NCI-H345 (cell line): ENCODE data around the gene NECAB3.

ENCODE experiments used
- DNase-seq: peaks from one replicate; lab custom pipeline; 2025; lab: John Stamatoyannopoulos, UW

The NECAB3 gene

GRCh38 chr20:33676652-33677645 is 2.7 kb upstream of the NECAB3 start:
- DNase-seq: no peak

GRCh38 chr20:33676121-33676520 is 1.9 kb upstream of the NECAB3 start:
- no peak for DNase-seq

- DNase-seq: no peak
Measured at GRCh38 chr20:33675136-33675959, 1.1 kb upstream of the NECAB3 start.

DNA sequence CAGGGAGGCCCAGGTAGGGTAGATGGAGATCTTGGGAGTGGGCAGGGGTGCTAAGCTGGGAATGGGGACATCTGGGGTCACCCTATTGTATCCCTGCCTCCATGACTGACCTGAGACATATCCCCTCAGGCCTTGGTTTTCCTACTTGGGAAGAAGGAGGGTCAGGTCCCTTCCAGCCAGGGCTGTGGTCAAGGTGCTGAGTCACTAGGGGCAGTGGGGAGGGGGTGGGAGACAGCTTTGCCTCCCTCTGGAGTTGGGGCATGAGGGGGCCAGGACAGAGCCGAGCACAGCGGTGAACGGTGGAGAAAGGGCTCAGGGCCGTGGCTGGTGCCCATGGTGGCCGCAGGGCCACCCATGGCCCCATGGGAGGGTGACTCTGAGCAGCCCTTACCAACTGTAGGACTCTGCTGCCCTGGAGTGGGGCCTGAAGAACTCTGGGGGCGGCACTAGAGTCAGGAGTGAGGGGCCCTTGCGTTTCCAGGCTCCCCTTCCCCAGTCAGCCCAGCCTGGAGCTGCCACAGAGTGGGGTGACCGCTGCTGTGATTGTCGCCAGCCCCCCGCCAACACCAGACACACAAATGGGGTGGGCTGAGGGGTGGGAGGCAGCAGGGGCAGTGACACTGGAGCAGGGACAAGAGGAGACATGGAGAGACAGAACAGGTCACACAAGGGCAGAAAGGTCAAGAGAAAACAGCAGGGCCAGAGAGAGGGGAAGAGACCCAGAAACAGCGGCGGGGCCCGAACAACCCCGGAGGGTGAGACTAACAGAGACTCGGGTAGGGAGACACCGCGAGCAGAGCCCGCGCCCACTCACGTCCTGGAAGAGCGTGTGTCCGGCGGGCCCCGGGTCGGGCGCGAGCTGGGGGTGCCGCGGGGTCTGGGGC is 576 bp downstream of the NECAB3 start:
- DNase-seq: no peak

DNA sequence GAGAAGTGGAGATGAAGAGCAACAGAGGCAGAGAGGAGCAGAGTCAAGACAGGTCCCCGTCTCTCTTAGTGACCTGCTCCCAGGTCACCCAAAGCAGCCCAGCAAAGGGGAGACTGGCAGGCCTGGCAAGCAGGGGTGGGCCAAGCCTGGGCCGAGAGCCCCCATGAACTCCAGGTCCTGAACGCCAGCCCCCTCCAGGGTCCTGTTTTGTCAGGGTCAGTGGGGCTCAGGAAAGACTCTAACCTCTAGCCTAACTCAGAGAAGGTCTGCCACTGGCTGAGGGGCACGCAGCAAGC is 1.2 kb downstream of the NECAB3 start:
- DNase-seq: no peak

DNA sequence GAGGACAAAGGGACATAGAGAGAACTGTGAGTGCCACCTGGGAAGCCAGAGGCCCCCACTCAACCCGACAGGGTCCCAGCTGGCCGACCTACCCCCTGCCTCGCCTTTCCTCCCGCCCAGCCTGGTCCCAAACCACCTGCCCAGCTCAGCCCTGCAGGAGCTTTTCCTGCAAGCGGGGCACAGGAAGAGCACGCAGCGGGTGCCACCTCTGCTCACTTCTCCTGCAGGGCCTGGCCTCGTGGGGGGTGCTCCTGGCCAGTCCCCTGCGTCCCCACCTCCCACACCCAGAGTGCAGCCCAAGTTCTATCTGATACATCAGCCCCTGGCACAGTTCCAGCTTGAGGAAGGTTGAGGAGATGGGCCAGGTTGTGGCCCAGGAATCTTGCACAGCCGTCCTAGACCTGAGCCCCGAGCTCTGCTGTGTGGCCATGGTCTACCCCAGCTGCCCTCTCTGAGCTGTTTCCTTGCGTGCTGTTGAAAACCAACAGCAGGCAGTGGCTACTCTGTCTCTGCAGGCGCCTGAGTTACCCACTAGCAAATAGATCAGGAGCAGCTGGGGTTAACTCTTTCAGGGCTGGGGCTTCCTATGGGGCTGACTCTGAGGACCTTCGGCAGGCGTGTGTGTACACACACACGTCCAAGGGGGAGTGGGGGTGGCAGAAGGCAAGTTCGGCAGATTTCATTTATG is 1.7 kb downstream of the NECAB3 start:
- DNase-seq: peak; percentile 84

GRCh38 chr20:33671573-33672288 is 2.5 kb downstream of the NECAB3 start:
- no peak for DNase-seq

DNA sequence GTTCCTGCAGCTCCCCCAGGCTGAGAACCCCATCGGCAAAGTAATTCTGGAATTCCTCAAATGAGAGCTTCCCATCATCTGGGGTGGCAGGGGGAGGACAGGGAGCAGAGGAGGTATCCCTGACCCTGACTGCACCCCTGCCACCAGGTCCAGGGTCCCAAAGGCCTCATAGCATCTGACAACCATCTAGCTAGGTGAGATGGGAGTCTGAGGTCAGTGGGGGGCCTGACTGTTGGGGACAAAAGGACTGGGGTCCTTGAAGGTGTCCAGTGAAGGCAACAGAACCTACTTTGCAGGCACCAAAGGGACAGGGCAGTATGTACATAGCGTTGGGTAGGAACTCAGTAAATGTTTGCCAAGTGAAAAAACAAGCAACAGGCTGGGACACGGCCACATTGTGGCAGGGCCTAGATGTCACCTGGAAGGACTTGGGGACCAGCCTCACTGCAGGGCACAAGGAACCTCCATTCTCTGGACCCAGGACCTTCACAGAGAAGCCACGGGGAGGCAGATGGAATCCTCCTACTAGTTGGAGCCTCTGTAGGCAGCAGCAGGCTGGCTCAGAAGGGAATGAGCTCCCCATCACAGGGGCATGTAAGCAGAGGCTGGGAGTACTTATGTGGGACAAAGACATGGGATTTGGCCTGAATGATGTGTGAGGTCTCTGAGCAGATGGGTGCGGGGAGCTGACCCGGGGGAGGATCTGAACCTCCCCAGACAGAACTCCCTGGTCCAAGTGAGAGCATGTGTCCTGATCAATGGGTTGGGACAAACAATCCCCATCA is 3.3 kb downstream of the NECAB3 start:
- no peak for DNase-seq

GRCh38 chr20:33669873-33670640 is 4.2 kb downstream of the NECAB3 start:
- DNase-seq: no peak

DNA sequence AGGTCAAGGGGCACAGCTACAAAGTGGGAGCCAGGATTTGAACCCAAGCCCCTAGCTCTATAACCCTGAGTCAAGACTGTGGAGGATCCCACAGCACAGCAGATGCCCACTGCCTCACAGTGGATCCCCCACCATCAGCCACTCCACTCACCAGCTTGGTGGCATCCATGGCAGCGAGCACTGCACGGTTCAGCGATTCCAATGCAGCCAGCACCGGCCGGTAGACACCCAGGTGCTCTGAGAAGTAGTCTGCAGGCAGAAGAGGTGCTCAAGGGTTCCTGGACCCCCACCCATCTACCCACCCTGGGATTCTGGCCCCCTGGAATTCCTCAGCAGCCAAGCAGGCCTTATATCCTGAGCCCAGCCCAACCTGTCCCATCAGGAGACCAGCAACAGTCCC is 5.0 kb downstream of the NECAB3 start:
- DNase-seq: no peak

DNA sequence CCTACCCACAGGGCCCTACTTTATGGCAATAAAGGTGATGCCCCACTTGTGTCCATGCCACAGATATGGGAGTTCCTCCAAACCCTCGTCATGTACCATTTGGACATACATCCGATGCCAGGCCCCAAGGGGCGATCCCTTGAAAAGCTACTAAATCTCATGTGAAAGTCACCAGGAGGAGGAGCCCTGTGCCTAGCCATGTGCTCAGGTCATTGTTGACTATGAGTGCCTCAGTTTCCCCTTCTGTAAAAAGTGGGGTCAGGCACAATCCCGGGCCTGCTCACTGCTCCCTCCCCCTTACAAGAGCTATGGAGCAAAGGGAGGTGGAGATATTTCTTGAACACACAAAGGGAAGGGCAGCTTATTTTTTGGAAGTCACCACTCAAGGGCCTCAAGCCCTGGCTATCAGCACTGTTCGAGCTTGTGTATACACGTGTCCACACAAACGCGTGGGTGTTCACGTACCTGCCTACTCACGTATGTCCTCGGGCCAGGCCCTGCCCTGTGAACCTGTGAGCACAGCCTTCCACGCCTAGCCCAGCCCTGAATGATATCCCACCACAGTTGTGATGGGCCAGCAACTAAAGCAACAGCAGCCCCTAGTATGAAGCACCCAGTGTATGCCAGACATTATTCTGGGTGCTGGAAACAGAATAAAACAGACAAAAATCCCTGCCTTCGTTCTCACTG is 5.6 kb downstream of the NECAB3 start:
- DNase-seq: no peak

GRCh38 chr20:33667676-33668465 is 6.4 kb downstream of the NECAB3 start:
- DNase-seq: peak; percentile 83

GRCh38 chr20:33667245-33667675 is 7.0 kb downstream of the NECAB3 start:
- peak; percentile 53 for DNase-seq

DNA sequence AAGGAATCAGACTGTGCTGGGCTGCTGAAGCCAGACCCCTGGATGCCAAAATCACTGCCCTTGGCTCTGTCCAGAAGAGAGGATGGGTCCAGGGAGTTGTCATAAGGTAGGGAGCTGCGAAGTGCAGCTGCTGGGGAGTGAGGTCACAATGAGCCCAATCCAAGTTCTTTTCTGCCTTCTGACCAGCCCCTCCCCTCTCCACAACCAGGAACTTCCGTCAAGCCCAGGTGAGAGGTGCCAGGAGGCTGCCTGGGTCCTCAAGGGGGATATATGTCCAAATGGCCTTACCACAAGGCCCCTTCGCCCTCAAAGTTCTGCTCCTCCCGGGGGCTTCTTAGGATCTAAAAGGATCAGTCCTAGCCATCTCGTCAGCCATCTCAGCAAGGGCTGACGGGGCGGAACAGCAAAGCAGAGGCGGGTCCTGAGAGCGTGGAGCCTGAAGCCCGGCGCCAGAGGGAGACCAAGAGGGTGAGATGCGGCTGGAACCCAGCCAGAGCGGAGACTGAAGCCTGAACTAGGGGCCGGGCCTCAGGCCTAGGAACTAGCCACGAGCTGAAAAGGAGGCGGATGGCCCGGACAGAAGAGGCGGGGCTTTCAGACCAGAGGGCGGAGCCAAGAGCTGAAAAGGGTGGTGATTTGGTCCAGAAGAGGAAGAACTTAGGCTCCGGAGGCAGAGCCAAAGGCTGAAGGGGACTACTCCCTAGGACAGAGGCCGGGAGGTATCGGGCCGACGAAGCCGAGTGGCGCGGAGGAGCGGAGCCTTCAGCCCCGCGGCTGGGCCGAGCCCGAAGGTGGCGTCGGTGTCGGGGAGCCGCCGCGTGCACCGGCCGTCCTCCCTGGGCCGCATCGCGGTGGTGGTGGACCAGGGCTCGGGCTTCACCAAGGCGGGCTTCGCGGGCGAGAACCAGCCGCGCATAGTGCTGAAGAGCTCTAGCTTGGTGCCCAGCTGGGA is 7.7 kb downstream of the NECAB3 start, which contains the start of gene ACTL10:
TSS of gene ACTL10 (plus strand) at position 651 of the 952 bp plus-strand sequence. CDS start 555 bp downstream, outside the sequence.
- peak; percentile 93 for DNase-seq

DNA sequence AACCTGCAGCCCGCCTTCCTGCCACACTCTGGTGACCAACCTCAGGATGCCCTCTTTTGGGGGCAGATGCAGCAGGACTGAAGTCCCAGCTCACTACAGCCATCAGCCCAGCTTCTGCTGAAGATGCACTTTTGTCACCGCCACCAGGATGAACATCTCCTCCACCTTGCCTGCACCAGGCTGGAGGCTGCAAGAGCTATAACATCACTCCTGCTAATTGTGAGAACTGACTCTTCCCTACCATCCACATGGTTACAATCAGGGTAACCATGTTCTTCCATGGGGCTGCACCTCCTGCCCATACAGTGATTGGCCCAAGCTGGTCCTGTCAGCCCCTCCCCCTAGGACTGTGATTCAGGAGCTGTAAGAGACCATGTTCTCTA is 9.5 kb downstream of the NECAB3 start:
- no peak for DNase-seq

DNA sequence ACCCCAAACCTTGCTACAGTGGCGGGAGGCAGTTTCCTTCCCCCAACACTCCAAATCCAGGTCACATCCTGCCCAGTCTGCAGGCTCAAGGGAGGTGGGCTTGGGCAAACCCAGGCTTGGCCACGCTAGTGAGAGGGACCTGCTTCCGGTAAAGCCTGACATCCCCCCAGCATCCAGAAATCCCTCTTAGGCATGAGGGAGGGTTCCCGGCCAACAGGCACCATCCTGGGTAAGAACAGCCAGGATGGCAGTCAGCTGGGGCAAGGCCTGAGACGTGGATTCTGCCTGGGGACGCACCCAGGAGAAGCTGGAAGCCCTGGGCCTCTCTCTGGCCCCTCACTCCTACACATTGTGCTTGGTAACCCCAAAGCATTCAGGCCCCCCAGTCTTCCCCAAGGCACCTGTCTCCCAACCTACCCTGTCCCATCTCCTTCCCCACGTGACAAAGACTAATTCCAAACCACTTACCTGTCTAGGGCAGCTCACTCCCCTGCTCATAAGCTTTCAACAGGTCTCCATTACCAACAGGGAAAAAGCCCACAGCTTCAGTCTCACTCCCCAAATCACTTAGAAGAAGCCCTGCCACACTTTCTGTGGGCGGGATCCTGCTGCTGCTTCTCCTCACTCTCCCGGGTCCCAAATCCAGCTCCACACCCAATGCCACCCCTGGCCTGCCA is 10.0 kb downstream of the NECAB3 start:
- DNase-seq: no peak
